HG03025 (cell line): ENCODE measurements around the gene GNA12.

Source experiments
- ATAC-seq: cut with Tn5 transposase; IDR thresholded peaks from one replicate; pipeline ENCODE4 v1.9.1; 2021; ENCODE audit warnings: mild to moderate bottlenecking, moderate library complexity; ENCODE audit not compliant: unreplicated experiment, low FRiP score

The GNA12 gene

GRCh38 chr7:2719007-2719406 lies 125.1 kb downstream of the GNA12 start:
- no peak for ATAC-seq

GRCh38 chr7:2718296-2718965 lies 125.7 kb downstream of the GNA12 start:
- ATAC-seq: no peak

- ATAC-seq: no peak
Measured at GRCh38 chr7:2717293-2718261, 126.5 kb downstream of the GNA12 start.

- no peak for ATAC-seq
Measured at GRCh38 chr7:2716906-2717292, 127.2 kb downstream of the GNA12 start.

GRCh38 chr7:2716488-2716887 lies 127.6 kb downstream of the GNA12 start:
- ATAC-seq: no peak

- ATAC-seq: no peak
Measured at GRCh38 chr7:2715341-2716231, 128.5 kb downstream of the GNA12 start.

GRCh38 chr7:2714636-2715035 lies 129.5 kb downstream of the GNA12 start:
- no peak for ATAC-seq

- ATAC-seq: no peak
Measured at GRCh38 chr7:2713978-2714377, 130.1 kb downstream of the GNA12 start.

- no peak for ATAC-seq
Measured at GRCh38 chr7:2713370-2713769, 130.7 kb downstream of the GNA12 start.

- ATAC-seq: no peak
Measured at GRCh38 chr7:2711895-2712675, 132.0 kb downstream of the GNA12 start.

- ATAC-seq: no peak
Measured at GRCh38 chr7:2710901-2711551, 133.1 kb downstream of the GNA12 start.

GRCh38 chr7:2710286-2710655 lies 133.8 kb downstream of the GNA12 start:
- ATAC-seq: peak; percentile 37

GRCh38 chr7:2709553-2710285 lies 134.4 kb downstream of the GNA12 start:
- ATAC-seq: peak; percentile 84

GRCh38 chr7:2708547-2709310 lies 135.4 kb downstream of the GNA12 start:
- ATAC-seq: no peak

GRCh38 chr7:2708041-2708440 lies 136.1 kb downstream of the GNA12 start:
- no peak for ATAC-seq

GRCh38 chr7:2707481-2707880 lies 136.6 kb downstream of the GNA12 start:
- ATAC-seq: no peak

- no peak for ATAC-seq
Measured at GRCh38 chr7:2706685-2707126, 137.4 kb downstream of the GNA12 start.
